SIG-M5 treated with dmso at 0.1 percent for 504 hours (cell line): ENCODE measurements around the gene PDZD2.
A peak's percentile ranks its signal among the peaks of the same experiment; 100 is the strongest.
"Not testable (repeated sequence)": the region's sequence is repeated elsewhere in the genome, so short reads cannot be mapped to it uniquely, and the experiment has no call there.

Experiments
- DNase-seq: peaks from one replicate; lab custom pipeline; 2025; ENCODE audit not compliant: unreplicated experiment; lab: John Stamatoyannopoulos, UW

The PDZD2 gene

GRCh38 chr5:31767335-31768031 lies 128.6 kb downstream of the PDZD2 start:
- DNase-seq, result no peak

- no peak for DNase-seq
Measured at GRCh38 chr5:31768046-31768445, 129.1 kb downstream of the PDZD2 start.

GRCh38 chr5:31768784-31769183 lies 129.9 kb downstream of the PDZD2 start:
- DNase-seq, result no peak

- no peak for DNase-seq
Measured at GRCh38 chr5:31769530-31769929, 130.6 kb downstream of the PDZD2 start.

- DNase-seq, result no peak
Measured at GRCh38 chr5:31770132-31770720, 131.3 kb downstream of the PDZD2 start.

GRCh38 chr5:31770998-31771397 lies 132.1 kb downstream of the PDZD2 start:
- DNase-seq, result no peak

GRCh38 chr5:31771500-31771899 lies 132.6 kb downstream of the PDZD2 start:
- peak; percentile 12 for DNase-seq

GRCh38 chr5:31776294-31776693 lies 137.4 kb downstream of the PDZD2 start:
- DNase-seq, result not testable (repeated sequence)

GRCh38 chr5:31776976-31777651 lies 138.2 kb downstream of the PDZD2 start:
- DNase-seq, result no peak

GRCh38 chr5:31781772-31782171 lies 142.8 kb downstream of the PDZD2 start:
- DNase-seq, result no peak

- no peak for DNase-seq
Measured at GRCh38 chr5:31783086-31783645, 144.2 kb downstream of the PDZD2 start.

- DNase-seq, result no peak
Measured at GRCh38 chr5:31783731-31784130, 144.8 kb downstream of the PDZD2 start.

GRCh38 chr5:31786090-31786631 lies 147.2 kb downstream of the PDZD2 start:
- DNase-seq, result no peak

- no peak for DNase-seq
Measured at GRCh38 chr5:31794009-31794408, 155.1 kb downstream of the PDZD2 start.

- DNase-seq, result no peak
Measured at GRCh38 chr5:31798168-31798567, 159.2 kb downstream of the PDZD2 start.

GRCh38 chr5:31800351-31800750 lies 161.4 kb downstream of the PDZD2 start:
- DNase-seq, result no peak

- no peak for DNase-seq
Measured at GRCh38 chr5:31805785-31806400, 167.0 kb downstream of the PDZD2 start.

- DNase-seq, result no peak
Measured at GRCh38 chr5:31806561-31806960, 167.6 kb downstream of the PDZD2 start.

GRCh38 chr5:31807789-31808540 lies 169.0 kb downstream of the PDZD2 start:
- no peak for DNase-seq

- peak; percentile 67 for DNase-seq
Measured at GRCh38 chr5:31809050-31809870, 170.3 kb downstream of the PDZD2 start.
